ENCODE measurements around the gene ZNF516. TPM values are rescaled to one million over a fixed set of nuclear protein-coding genes. Genes with fewer than 3 reads are reported as not detected.

ZNF516 gene
- total and polyA plus RNA-seq, 2 of the 4 experiments (the other 2 are of a cell fraction), result 7.9 to 16.9 TPM

DNA sequence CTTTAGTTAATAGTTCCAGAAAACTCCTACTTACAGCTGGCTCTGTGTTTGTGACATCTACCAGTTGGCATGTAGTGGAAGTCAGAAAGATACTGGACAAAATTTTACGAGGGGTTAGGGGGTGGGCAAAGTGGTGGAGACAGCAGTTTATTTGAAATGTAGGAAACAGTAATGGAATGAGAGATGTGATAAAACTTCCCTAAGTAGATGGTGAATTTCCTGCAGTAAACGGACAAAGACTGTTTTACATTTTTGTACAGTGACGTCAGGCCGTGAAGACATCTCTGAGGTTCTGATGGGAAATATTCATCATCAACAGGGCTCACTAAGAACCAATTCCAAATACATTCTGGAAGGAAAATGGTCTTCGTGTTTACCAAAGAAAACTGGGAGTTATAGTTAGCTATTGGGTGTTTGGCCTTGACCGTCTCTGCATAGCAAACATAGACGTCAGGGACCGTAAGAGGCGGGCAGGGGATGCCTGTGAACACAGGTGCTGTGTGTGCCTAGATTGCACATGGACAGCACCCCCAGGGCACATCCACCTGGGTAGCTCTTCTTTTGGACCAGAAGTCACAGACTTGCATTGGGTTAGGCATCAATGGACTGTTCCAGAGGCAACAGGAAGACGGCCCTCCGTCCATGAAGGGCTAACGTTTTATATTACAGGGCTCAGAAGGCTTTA lies 131.5 kb downstream of the ZNF516 start:
- POLR2A ChIA-PET (ENCODE audit: unreplicated experiment), result no interaction called here
- intact Hi-C loops (cut with micrococcal nuclease) (no loop called here), dilution Hi-C loops (cut with HindIII; ENCODE audit: low sequenced_read_pairs, unreplicated experiment) (no loop called here), in situ Hi-C loops (cut with MboI; ENCODE audit: low sequenced_read_pairs) (loop anchor here (25.0 kb wide), 2 partner anchors 876 to 1151 kb away; partner anchors contain the start of genes PTGR3 and TSHZ1)
- H2BK20ac ChIP-seq (ENCODE audit: low read depth, low read length), result peak overlapping the region; percentile 90
- peak overlapping the region; percentile 61 for H2BK120ac ChIP-seq (ENCODE audit: low read depth, low read length)
- peak overlapping the region; percentile 53; the same call in 1 of the 2 replicates for H3K56ac ChIP-seq (ENCODE audit: extremely low read depth, insufficient read depth, low read length)
- H3K27ac ChIP-seq (ENCODE audit: insufficient read depth, low read length), result peak overlapping the region; percentile 89
- 93% methylated on average over 3 of the region's 12 CpGs; no CpG with 5 or more reads in 1 of the 2 experiments for WGBS, 2 experiments (ENCODE audit: extremely low coverage in 2 of 2, insufficient read length in 1 of 2)
- peaks cover 13% of the 10 kb centered on the region for H3K4me1 ChIP-seq (ENCODE audit: control insufficient read depth, insufficient read depth, low read length)
- peak overlapping the region; percentile 32 to 77; a peak in 3 of 4 replicates for H4K8ac ChIP-seq (ENCODE audit: low read depth in 2 of 2, low read length in 2 of 2)
- peak overlapping the region; percentile 39; the same call in 1 of the 3 replicates for H2BK15ac ChIP-seq (ENCODE audit: low read depth, low read length)
- no peak overlapping the region for H3K9ac ChIP-seq (ENCODE audit: low read depth, low read length)
- H3K23ac ChIP-seq (ENCODE audit: low read depth, low read length), result peak overlapping the region; percentile 85
- H2AK5ac ChIP-seq (ENCODE audit: low read depth, low read length), result peak overlapping the region; percentile 84
- H2AK9ac ChIP-seq (replicated peaks; ENCODE audit: low read depth, low read length, poor library complexity), result no peak overlapping the region
- peaks cover 13% of the 10 kb centered on the region for H4K20me1 ChIP-seq (ENCODE audit: insufficient read depth, low read length)
- peak overlapping the region; percentile 73 for H2BK5ac ChIP-seq (ENCODE audit: low read depth, low read length, poor library complexity, severe bottlenecking)
- no peak overlapping the region for H2AFZ ChIP-seq (replicated peaks; ENCODE audit: low read length, poor library complexity)
- peaks cover 33% of the 10 kb centered on the region for H3K9me1 ChIP-seq (ENCODE audit: insufficient read depth, low read length)
- peak overlapping the region; percentile 61 for H3K18ac ChIP-seq (ENCODE audit: low read depth, low read length)
- H3K79me1 ChIP-seq (ENCODE audit: low read depth in 1 of 2, low read length in 2 of 2), result peaks cover 27 to 67% of the 10 kb centered on the region in 2 experiments
- peaks cover 28% of the 10 kb centered on the region for H3K36me3 ChIP-seq (ENCODE audit: control insufficient read depth, insufficient read depth, low read length)
- no peak overlapping the region for H3K4me3 ChIP-seq (ENCODE audit: insufficient read depth, low read depth, low read length)
- no peaks in the 10 kb centered on the region for H3K9me3 ChIP-seq (ENCODE audit: control insufficient read depth, insufficient read depth, low read length)
- H3K27me3 ChIP-seq (ENCODE audit: control insufficient read depth, insufficient read depth, low read length), result no peaks in the 10 kb centered on the region
- peak overlapping the region; percentile 69 for H3K14ac ChIP-seq (replicated peaks; ENCODE audit: low read depth, low read length)
- ATAC-seq (ENCODE audit: low read depth), result peak; percentile 84
- peak overlapping the region; percentile 50 for H4K91ac ChIP-seq (ENCODE audit: insufficient read depth, low read depth, low read length)
- H3K4me2 ChIP-seq (ENCODE audit: low read depth, low read length), result peak overlapping the region; percentile 76
- CTCF ChIA-PET, result interaction anchor here (1.0 kb wide), 1 partner anchor 10 kb away, joined by 6 read pairs; no protein-coding TSS in a partner anchor
- DNase-seq, result peak; percentile 87
- no TSS peak for BruUV-seq (replicated peaks)
- TF ChIP-seq RCOR1 (IDR thresholded peaks at IDR 0.05; ENCODE audit: insufficient replicate concordance, low read length) (no peak), CEBPB (IDR thresholded peaks at IDR 0.05; ENCODE audit: low read depth, low read length) (peak; percentile 45; the same call in 1 of the 2 replicates), MXI1 (IDR thresholded peaks at IDR 0.05; ENCODE audit: borderline replicate concordance, low read depth, low read length) (no peak), RFX5 (IDR thresholded peaks at IDR 0.05; ENCODE audit: low read depth, low read length) (no peak), FOS (IDR thresholded peaks at IDR 0.05; ENCODE audit: low read depth, low read length) (peak; percentile 18; the same call in 1 of the 2 replicates), NFE2L2 (IDR thresholded peaks at IDR 0.05; ENCODE audit: low read depth, low read length) (no peak)
- TF ChIP-seq, protein P1, sequence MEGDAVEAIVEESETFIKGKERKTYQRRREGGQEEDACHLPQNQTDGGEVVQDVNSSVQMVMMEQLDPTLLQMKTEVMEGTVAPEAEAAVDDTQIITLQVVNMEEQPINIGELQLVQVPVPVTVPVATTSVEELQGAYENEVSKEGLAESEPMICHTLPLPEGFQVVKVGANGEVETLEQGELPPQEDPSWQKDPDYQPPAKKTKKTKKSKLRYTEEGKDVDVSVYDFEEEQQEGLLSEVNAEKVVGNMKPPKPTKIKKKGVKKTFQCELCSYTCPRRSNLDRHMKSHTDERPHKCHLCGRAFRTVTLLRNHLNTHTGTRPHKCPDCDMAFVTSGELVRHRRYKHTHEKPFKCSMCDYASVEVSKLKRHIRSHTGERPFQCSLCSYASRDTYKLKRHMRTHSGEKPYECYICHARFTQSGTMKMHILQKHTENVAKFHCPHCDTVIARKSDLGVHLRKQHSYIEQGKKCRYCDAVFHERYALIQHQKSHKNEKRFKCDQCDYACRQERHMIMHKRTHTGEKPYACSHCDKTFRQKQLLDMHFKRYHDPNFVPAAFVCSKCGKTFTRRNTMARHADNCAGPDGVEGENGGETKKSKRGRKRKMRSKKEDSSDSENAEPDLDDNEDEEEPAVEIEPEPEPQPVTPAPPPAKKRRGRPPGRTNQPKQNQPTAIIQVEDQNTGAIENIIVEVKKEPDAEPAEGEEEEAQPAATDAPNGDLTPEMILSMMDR (conservative IDR thresholded peaks at IDR 0.05; ENCODE audit: low read depth, low read length), result no peak
- H4K5ac ChIP-seq (ENCODE audit: low read depth, low read length), result peak overlapping the region; percentile 67
- peak overlapping the region; percentile 77 for H3K4ac ChIP-seq (ENCODE audit: low read depth, low read length)
